ENCODE data around the gene TMEM203.

DNA sequence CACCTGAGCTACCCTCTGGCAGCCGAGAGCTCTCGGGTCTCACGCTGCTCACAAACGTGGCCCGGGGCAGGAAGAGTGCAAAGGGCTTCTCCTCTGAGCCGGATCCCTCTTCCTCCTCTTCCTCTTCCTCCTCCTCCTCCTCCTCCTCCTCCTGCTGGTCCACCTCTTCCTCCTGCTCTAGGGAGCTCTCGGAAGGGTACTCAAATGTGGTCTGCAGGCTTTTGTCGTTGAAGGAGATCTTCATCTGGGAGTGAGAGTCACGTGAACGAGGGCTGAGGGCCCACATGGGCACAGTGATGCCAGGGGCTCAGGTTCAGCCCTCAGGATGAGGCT is 13.0 kb downstream of the TMEM203 start:
- TF ChIP-seq CTCF (IDR thresholded peaks at IDR 0.05) (no peak), POLR2A (IDR thresholded peaks at IDR 0.05) (no peak)

Measured in ovary (tissue), 3 donors.